Tibial nerve (tissue), 3 donors: ENCODE results near the gene HOXA3.

Source experiments
- CTCF ChIP-seq, 5 experiments: fragments of 200-600 bp in 3 of 5; fragments of 450-650 bp in 2 of 5; sonication (generic) in 3 of 5; IDR thresholded peaks; one replicate each; pipeline ENCODE4 v1.5.1; 2016 to 2019; ENCODE audit warnings: antibody characterized with exemption in 5 of 5, mild to moderate bottlenecking in 3 of 5, moderate library complexity in 2 of 5
- POLR2A ChIP-seq, 2 donors: fragments of 450-650 bp; IDR thresholded peaks; one replicate each; pipeline ENCODE4 v1.6.1; 2017; ENCODE audit warnings: antibody characterized with exemption in 2 of 2, mild to moderate bottlenecking in 2 of 2, moderate library complexity in 2 of 2

- no peak for TF ChIP-seq CTCF (IDR thresholded peaks at IDR 0.05)
- no peak for TF ChIP-seq POLR2A (IDR thresholded peaks at IDR 0.05)
Observed at GRCh38 chr7:27170426-27171324, 18.3 kb upstream of the HOXA3 start.
